Measurements from ENCODE around the gene CNIH2. TPM values are rescaled to one million over a fixed set of nuclear protein-coding genes. Genes with fewer than 3 reads are reported as not detected.

The CNIH2 gene
- total and polyA plus RNA-seq, 9 of the 15 experiments (the other 6 are each of a cell fraction or from before 2014, with no cell fraction given): 0.26 to 0.89 (median 0.40) TPM; not detected in 4

GRCh38 chr11:66328302-66329144, 50.5 kb downstream of the CNIH2 start (continued):
- TF ChIP-seq ZNF146 (CRISPR knock-in tag; IDR thresholded peaks at IDR 0.05; ENCODE audit: unreplicated experiment) (no peak), SP1 (CRISPR knock-in tag; IDR thresholded peaks at IDR 0.05) (peak; percentile 89), SUPT5H (IDR thresholded peaks at IDR 0.05) (no peak), DEAF1 (CRISPR knock-in tag; IDR thresholded peaks at IDR 0.05) (peak; percentile 86), CREB5 (CRISPR knock-in tag; IDR thresholded peaks at IDR 0.05) (no peak), ARID3A (IDR thresholded peaks at IDR 0.05; ENCODE audit: borderline replicate concordance, low read depth, low read length) (no peak), CBX1 (IDR thresholded peaks at IDR 0.05; ENCODE audit: low read depth) (no peak), POLR3G (IDR thresholded peaks at IDR 0.05; ENCODE audit: extremely low read depth, insufficient read length, insufficient replicate concordance) (no peak), SETDB1 (IDR thresholded peaks at IDR 0.05; ENCODE audit: low read length) (no peak), ZNF133 (CRISPR knock-in tag; IDR thresholded peaks at IDR 0.05) (no peak), USF2 (CRISPR knock-in tag; IDR thresholded peaks at IDR 0.05) (peak; percentile 85), EP400 (IDR thresholded peaks at IDR 0.05) (peak; percentile 90), ZNF511 (CRISPR knock-in tag; IDR thresholded peaks at IDR 0.05) (peak; percentile 68; the same call in 1 of the 2 replicates), C11orf30 (IDR thresholded peaks at IDR 0.05; ENCODE audit: low read depth) (no peak), L3MBTL2 (IDR thresholded peaks at IDR 0.05) (peak; percentile 97), NFIX (CRISPR knock-in tag; IDR thresholded peaks at IDR 0.05; ENCODE audit: low read depth) (no peak), ELF4 (CRISPR knock-in tag; IDR thresholded peaks at IDR 0.05) (no peak), IRF2 (CRISPR knock-in tag; IDR thresholded peaks at IDR 0.05) (no peak), ZNF165 (CRISPR knock-in tag; IDR thresholded peaks at IDR 0.05; ENCODE audit: borderline replicate concordance) (no peak), ZC3H11A (IDR thresholded peaks at IDR 0.05; ENCODE audit: low read depth, low read length) (no peak), ZBED1 (IDR thresholded peaks at IDR 0.05) (no peak), HMG20A (CRISPR knock-in tag; conservative IDR thresholded peaks at IDR 0.05) (no peak), SLC30A9 (CRISPR knock-in tag; IDR thresholded peaks at IDR 0.05) (no peak)

Measured in K562 (cell line).